GM19324 (cell line): Measurements from ENCODE around the gene STAMBP.
"Not testable (repeated sequence)": the region's sequence is repeated elsewhere in the genome, so short reads cannot be mapped to it uniquely, and the experiment has no call there.

Experiments
- ATAC-seq: cut with Tn5 transposase; IDR thresholded peaks from one replicate; pipeline ENCODE4 v1.9.1; 2021; ENCODE audit warnings: mild to moderate bottlenecking, moderate library complexity; ENCODE audit not compliant: unreplicated experiment, low FRiP score

STAMBP gene

DNA sequence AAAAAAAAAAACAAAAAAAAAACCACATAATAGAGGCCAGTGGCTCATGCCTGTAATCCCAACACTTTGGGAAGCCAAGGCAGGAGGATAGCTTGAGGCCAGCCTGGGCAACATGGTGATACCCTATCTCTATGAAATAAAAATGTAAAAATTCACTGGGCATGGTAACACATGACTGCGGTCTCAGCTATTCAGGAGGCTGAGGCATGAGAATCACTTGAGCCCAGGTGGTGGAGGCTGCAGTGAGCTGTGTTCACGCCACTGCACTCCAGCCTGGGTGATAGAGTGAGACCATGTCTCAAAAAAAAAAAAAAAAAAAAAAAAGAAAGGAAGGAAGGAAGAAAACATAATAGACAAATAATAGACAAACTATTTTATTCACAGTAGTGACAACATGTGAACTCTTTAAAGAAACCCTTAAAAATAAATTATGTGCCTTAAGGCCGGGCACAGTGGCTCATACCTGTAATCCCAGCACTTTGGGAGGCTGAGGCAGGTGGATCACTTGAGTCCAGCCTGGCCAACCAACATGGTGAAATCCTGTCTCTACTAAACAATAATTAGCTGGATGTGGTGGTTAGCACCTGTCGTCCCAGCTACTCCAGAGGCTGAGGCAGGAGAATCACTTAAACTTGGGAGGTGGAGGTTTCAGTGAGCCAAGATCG, 75.3 kb downstream of the STAMBP start:
- not testable (repeated sequence) for ATAC-seq

DNA sequence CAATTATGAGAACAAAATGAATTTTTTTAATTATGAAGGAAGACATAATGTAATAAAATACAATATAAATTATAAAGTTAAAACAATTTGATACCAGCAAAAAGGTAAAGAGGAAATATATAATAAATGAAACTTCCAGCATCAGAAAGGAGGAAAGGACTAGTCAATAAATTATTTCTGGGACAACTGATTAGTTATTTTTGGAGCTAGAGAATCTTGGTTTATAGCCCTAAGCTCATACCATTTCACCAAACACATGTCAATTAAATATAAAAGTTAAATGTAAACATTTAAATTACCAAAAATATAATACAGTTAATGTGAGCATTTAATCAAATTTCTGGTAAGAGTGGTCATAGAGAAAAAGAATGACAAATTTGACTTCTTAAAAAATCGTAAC, 76.2 kb downstream of the STAMBP start:
- no peak for ATAC-seq

DNA sequence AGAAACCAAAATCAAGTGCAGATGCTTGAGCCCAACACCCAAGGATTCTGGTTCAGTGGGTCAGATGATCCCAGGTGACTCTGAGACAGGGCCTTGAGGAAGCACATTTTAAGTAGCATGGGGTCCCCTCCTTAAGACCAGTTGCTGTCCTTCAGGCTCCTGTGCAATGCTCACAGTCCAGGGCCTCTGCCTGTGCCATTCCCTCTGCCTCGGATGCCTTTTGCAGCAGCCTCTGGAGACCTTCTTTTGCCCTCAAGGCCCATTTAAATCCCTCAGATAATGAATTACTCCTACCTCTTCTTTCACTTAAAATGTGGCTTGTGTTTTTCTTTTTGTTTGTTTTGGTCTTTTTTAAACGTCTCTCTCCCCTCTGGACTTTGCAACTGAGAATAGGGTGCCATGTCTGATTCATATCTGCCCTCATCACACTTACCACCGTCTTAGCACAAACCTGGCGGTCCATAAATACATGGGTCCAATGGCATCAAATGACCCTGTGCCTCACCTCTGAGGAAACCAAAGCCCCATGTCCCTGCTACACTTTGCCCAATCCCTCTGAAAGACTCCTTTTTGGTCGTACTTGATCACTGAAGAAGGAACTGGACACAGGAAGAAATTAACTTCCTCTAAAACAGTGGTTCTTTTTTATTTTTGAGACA, 78.2 kb downstream of the STAMBP start:
- no peak for ATAC-seq

DNA sequence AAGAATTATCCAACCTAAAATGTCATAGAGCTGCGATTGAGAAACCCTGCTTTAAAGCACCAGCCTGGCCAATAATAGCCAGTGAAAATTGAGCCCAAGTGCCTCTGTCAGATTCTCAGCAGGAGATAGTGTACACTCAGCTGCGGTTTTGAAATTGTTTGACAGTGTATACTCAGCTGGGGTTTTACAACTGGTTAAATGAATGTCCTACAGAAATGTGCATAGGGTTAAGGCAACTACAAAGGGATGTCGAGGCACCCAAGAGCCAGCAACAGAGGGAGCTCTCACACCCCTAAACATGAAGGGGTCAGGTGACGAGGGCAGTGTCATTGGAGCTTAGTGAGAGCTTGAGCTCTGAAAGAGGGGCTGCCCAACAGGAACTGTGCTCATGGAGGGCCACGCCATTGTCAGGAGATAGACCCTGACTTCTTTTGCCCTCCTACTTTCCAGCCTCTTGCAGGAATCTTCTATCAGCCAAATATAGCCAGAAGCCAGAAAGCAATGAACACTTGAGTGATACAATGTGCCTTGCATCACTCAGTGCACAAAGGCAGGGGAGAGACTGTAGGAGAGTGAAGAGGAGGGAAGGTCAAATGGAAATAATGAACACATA, 79.2 kb downstream of the STAMBP start:
- ATAC-seq, result no peak

DNA sequence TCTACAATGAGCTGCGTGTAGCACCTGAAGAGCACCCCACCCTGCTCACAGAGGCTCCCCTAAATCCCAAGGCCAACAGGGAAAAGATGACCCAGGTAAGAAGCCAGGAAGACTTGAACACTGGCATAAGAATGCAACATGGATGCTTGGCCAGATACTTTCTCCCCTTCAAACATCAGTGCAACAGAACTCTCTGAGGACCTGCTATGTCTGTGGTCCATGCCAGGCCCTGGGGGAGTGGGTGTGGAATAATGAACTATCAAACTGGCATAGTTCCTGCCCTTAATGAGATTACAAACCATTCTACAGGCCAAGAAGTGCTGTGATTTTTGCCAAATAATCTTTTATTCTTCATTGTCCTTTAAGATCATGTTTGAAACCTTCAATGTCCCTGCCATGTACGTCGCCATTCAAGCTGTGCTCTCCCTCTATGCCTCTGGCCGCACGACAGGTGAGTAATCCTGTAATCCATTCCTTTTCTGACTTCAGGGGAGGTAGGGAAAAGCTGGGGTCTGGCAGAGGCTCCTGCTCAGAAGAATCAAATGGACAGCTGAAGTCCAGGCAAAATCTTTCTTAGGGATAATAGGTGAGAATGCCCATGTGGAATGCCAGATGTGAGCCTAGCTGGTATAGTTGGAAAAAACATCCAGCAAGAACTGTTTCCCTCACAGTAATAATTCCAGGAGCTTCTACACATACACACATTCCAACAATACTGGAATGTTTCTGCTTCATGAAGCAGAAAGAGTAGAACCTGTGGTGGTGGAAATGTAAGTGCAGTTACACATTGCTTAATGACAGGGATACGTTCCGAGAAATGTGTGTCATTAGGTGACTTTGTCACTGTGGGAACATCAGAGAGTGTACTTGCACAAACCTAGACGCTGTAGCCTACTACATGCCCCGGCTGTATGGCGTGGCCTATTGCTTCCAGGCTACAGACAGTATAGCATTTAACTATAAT, 80.2 kb downstream of the STAMBP start:
- ATAC-seq, result no peak

DNA sequence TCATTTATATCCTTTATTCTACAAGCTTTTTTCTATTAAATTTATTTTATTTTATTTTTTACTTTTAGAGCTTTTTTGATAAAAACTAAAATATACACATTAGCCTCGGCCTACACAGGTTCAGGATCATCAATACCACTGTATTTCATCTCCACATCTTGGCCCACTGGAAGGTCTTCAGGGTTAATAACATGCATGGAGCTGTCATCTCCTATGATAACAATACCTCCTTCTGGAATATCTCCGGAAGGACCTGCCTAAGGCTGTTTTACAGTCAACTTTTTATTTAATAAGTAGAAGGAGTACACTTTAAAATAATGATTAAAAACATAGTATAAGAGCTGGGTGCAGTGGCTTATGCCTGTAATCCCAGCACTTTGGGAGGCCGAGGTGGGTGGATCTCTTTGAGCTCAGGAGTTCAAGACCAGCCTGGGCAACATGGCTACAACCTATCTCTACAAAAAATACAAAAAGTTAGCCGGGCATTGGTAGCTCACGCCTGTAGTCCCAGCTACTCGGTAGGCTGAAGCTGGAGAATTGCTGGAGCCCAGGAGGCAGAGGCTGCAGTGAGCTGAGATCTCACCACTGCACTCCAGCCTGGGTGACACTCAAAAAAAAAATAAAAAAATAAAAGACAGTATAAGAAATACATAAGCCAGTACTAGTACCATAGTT, 82.2 kb downstream of the STAMBP start:
- no peak for ATAC-seq

DNA sequence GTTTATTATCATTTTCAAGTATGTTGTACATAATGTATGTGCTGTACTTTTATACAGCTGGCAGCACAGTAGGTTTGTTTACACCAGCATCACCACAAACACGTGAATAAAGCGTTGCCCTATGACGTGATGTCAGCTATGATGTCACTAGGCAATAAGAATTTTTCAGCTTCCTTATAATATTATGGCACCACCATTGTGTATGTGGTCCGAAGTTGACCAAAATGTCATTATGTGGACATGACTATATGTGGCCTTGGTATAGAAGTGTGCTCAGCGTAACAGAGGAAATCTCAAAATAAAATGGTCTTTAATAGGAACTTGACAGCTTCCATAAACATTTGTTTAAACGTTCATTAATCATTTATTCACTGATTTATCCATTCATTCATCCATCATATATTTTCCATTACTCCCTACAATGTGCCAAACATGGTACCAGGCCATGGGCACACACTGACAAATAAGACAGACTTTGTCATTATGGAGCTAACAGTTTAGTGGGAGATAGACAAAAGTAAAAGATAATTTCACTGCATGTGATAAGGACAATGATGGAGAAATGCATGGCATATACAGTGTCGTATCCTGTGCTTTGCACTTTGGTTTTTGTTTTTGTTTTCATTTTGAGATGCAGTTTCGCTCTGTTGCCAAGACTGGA, 82.9 kb downstream of the STAMBP start:
- ATAC-seq, result no peak

DNA sequence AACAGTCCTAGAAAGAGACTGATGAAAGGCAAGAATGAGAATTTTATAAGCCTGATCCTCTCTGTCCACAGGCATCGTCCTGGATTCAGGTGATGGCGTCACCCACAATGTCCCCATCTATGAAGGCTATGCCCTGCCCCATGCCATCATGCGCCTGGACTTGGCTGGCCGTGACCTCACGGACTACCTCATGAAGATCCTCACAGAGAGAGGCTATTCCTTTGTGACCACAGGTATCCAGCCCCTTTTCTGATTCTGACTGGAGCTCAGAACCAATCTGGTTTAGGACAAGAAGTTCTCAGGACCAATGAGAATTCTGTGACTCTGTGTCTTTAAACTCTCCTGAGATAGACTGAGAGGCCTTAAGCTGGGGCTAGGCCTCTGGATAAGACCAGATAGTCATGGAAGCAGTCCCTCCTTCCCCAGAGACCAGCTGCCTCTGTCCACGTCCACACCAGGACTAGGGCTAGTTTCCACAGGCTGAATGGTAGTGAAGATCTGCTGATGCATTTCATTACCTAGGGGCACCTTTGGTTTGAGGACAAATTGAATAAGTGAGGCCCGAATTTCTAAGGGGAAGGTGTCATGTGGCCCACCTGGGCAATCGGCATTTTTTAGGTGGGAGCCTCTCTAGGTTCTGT, 84.8 kb downstream of the STAMBP start:
- no peak for ATAC-seq

DNA sequence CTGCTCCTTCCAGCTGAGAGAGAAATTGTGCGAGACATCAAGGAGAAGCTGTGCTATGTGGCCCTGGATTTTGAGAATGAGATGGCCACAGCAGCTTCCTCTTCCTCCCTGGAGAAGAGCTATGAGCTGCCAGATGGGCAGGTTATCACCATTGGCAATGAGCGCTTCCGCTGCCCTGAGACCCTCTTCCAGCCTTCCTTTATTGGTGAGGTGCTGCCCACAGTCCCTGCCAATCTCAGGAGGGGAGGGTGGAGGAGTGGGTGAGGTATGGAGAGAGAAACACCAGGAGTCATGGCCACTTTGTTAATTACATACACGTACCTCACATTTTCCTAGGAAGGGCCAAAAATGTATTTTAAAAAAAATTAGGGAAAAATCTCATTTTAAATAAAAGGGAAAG, 85.9 kb downstream of the STAMBP start:
- ATAC-seq, result no peak

DNA sequence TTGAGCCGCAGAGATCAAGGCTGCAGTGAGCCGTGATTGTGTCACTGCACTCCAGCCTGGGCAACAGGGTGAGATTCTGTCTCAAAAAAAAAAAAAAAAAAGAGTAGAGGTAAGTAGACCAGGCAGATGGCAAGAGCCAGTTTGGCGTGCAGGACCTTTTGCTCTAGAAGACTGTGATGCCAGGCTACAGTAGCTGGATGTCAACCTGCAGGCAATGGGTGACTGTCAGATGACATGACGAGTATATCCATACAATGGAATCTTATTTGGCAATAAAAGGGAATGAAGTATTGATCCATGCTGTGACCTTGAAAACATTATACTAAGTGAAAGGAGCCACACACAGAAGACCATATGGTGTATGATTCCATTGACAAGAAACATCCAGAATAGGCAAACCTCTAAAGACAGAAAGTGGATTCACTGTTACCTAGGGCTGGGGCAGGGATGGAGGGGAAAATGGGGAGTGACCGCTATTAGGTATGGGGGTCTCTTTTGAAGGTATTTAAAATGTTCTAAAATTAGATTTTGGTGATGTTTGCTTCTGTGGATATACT, 86.8 kb downstream of the STAMBP start:
- ATAC-seq, result no peak

DNA sequence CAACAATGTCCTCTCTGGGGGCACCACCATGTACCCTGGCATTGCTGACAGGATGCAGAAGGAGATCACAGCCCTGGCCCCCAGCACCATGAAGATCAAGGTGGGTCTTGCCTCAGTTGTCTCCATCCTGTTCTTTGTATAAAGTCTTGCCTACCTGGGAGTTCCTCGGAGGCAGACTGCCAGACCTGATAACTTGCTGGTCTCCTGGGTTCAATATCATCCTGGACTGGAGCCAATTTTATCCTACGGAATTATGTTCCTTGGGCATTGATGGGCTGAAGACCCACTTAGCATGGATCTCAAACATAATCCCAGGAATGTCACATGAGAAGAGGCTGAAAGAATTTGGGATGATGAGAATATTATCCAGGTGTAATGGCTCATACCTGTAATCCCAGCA, 87.9 kb downstream of the STAMBP start:
- no peak for ATAC-seq

DNA sequence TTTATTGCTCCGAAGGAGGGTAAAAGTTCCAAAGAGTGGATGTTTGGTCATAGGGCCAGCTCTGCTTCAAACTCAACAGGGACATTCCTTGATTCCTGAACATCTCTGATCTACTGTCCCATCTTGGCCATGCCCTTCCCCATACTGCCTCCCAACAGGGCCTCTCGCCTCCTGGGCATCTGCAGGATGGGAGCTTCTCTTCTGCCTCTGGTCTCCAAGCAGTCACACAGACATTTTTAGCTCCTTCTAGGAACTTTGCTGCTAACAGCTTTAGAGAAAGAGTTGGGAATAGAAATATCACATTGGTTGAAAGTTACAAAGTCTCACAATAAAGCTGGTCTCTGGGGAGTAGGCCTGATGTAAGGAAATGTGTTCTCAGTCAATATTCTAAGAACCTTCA, 88.5 kb downstream of the STAMBP start:
- ATAC-seq, result no peak

DNA sequence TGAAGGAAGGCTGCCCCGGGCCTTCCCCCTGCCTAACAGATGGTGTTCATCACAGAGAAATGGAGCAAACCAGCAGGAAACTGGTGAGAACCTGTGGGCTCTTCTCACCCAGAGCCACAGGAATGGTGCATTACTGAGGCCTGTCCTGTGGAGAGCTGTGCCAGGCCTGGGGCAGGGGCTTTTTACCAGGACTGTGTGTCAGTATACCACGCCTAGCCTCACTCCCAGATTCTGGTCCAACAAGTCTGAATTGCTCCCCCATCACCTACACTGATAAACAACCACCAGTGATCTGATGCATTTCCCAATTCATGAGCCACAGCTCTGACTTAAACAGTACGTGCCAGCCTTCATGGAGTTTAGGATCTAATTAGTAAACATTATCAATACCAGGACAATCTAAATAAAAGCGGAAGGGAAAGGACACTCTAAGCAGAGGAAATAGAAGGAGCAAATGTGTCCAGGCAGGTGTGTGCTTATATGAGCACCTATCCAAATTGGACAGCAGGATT, 89.0 kb downstream of the STAMBP start:
- ATAC-seq, result no peak

DNA sequence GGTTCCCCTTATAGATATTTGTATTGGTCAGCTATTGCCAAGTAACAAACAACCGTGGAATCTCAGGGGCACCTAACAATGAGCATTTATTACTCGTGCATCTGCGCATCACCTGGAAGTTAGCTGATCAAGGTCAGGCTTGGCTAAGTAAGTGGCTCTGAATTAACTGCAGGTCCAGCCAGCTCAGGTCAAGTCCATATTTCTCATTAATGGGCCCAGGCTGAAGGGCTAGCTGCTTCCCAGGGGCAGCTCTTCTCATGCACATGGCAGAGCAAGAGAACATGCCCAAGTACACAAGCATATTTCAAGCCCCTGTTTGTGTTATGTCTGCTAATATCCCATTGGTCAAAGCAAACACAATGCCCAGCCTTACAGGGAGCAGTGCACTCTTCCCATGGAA, 90.1 kb downstream of the STAMBP start:
- ATAC-seq, result no peak

DNA sequence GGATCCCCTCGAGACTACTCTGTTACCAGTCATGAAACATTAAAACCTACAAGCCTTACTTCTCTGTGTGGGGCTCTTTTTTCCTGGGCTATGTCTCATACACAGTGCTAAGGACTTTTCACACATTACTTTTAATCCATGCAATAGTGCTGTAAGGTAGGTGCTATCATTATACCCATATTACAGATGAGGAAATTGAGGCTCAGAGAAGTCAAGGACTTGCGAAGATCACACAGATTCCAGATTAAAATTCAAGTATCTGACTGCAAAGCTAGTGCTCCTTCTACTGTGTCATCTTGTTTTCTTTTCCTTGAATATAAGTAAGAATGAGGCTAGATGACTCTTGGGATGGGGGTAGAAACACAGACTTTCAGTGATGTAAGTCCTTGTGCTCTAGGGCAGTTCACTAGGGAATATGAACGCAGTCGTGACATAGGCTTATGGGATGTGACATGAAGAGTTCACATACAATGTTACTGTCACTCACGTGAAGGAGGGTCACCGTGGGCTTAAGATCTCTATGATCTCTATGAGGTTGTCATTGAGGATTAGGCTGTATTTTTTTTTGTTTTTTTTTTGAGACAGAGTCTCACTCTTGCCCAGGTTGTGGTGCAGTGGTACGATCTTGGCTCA, 91.0 kb downstream of the STAMBP start:
- no peak for ATAC-seq

DNA sequence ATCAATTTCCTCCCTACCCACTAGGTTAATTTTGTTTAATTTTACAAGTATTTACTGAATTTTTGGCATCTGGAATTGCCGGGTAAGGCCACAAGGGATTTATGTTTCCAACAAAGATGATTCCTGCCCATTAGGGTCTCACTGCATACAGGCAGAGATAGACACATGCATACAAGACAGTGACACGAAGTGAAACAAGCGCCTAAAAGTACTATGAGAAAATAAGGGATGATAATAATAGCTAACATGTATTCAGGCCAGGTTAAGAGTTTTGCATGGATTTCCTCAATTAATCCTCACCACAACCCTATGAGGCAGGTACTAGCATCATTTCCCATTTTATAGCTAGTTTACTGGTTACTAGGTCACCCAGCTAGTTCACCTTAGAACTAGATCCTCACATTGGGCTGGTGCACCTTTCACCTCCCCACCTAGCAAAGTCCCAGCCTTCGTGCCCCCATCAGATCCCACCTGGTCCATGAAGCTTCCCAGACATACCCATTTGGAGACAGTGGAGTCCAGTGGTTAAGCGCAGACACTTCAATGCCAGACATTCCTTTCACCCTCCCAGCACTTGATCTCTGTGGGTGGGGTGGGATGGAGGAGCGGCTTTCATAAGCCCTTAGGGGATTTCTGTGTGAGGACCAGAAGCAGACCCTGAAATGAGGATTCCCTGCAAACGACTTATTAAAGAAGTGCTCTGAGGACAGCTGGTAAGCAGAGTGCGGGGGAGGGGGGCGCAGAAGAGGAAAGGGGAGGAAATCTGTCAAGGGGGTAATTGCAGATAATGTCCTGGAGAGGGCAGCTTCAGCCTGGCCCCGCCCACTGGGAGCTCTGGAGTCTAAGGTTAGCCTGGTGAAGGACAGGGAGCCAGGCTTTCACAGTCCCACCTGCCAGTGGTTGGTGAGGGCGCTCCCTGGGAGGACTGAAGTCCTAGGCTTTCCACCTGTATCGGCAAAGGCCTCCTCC, 92.1 kb downstream of the STAMBP start:
- no peak for ATAC-seq

DNA sequence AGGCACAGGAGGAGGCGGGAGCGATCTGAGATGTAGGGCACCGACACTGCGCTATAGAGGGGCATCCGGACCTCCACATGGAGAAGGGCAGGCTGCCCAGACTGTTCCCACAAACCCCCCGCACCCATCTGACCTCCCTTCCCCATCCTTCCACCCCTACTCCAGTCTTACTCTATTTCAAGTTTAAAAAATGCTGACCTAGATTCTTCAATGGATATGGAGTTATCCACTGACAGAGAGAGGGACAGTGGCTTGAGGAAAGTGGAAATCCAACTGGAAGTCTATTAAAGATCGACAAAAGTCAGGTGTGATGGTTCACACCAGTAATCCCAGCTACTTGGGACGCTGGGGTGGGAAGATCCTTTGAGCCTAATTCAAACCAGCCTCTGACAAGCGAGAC, 92.8 kb downstream of the STAMBP start:
- ATAC-seq, result no peak
